SK-N-MC (cell line): Measurements from ENCODE around the gene HOXA3.

Source experiments
- EZH2 ChIP-seq: fragments of 200-600 bp; sonication (generic); IDR thresholded peaks from one replicate; pipeline ENCODE4 v1.6.1; 2017; ENCODE audit warnings: antibody characterized with exemption
- POLR2AphosphoS5 ChIP-seq: IDR thresholded peaks from 2 replicates; pipeline ENCODE4 v1.6.1; 2012; ENCODE audit warnings: mild to moderate bottlenecking, low read depth, low read length, borderline replicate concordance

DNA sequence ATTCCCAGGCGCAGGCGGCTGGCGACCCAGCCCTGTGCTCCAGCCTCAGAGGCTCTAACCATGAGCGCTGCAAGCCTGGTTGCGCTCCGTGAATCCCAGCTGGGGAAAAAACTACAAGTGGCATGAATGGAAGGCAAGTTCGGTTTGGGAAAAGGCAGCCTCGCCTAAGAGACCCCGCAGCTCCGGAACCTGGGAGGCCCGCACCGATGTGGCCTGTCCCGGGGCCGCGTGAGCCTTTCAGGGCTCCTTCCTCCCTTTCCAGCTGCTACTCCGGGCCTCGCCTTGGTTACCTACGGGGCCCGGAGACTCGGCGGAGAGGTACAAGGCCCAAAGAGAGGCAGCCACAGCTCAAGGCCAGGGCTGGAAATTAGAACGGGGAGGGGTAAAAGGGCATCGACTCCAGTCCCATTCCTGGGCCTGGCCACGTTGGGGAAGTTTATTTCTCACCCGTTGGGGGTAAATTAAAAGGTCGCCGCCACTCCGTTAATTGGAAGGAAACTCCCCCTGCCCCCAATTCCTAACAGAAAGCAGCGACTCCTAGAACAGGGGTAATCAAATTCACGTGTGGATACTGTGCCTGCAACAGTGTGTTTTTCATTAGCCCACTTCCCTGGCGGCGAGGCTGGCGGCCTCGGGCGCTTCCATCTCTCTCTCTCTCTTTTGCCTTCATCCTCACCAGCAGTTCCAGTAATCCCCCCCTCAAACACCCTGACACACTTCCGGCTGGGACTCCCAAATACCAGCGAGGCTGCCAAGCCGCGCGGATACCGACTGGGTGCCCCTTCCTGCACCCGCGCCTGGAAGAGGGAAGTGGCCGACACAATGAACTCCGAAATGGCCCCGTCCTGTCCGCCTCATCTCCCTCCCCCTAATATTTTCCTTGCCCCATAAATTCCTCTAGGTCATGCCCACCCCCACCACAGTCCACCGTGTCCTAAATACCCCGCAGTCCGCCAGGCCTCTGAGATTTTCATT lies 14.4 kb upstream of the HOXA3 start:
- TF ChIP-seq POLR2AphosphoS5 (no peak), EZH2 (no peak)
